ENCODE data around the gene NEAT1. TPM values are rescaled to one million over a fixed set of nuclear protein-coding genes. Genes with fewer than 3 reads are reported as not detected.
A peak's percentile ranks its signal among the peaks of the same experiment; 100 is the strongest.

The NEAT1 gene
- total and polyA plus RNA-seq, 2 of the 8 experiments (the other 6 are each of a cell fraction or from before 2014, with no cell fraction given): 2.4 to 10.7 TPM

GRCh38 chr11:65468874-65469333 lies 46.3 kb downstream of the NEAT1 start (continued):
- TF ChIP-seq USF2 (IDR thresholded peaks at IDR 0.05; ENCODE audit: low read length) (peak; percentile 23; the same call in 1 of the 2 replicates), ASH2L (IDR thresholded peaks at IDR 0.05; ENCODE audit: low read length) (no peak), MAX (IDR thresholded peaks at IDR 0.05) (peak; percentile 65)

Data from H1 (cell line).